IPS-NIHi7 (cell line): Measurements from ENCODE around the gene NPEPPS.
"Not testable (repeated sequence)": the region's sequence is repeated elsewhere in the genome, so short reads cannot be mapped to it uniquely, and the experiment has no call there.

Source experiments
- DNase-seq: peaks from one replicate; pipeline ENCODE4 v3.0.0; 2012; ENCODE audit warnings: mixed read lengths; ENCODE audit errors: extremely low spot score

The NPEPPS gene

DNA sequence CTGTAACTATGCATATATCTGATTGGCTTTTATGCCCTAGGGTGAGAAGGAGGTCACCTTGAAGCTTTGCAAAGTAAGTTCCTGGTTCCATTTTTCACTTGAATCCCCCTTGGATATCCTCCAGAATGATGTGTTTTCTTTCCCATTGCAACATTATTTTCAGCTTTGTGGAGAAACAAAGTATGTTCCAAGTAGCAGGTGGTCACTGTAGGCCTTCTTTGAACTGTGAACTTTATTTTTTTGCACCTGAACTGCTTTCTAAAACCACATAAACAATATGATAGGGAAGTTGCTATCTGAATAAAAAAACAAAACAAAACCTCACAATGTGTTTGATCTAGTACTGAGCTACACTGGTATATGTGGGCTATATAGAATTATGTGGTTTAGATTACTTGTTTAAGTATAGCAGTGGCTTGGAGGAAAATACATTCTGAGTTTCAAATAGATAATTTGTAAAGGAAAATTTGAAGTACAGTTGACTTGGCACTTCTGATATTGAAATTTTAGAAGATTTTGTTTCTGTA is 29.7 kb downstream of the NPEPPS start:
- not testable (repeated sequence) for DNase-seq

DNA sequence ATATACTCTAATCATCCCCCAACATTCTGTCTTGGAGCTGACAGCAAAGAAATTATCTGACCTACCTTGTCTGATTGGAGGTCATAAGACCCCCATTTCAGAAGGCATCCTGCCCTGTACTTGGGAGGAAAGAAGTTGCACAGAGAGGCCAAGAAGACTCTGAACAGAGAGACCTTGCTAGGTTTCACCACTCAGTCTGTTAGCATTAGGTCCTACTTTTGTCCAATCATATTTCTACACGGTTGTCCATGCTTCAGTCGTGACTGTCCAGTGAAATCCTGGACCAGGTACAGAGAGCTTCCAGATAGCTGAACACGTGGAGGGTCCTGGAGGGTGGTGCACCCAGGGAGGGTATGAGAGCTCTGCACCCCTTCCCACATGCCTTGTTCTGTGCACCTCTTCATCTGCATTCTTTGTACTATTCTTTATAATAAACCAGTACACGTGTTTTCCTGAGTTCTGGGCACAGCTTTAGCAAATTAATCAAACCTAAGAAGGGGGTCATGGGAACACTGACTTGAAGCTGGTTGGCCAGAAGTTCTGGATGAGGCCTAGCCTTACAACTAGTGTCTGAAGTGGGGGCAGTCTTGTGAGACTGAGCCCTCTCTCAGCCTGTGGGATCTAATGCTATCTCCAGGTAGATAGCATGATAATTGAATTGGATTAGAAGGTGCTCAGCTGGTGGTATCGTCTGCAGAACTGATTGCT is 30.9 kb downstream of the NPEPPS start:
- not testable (repeated sequence) for DNase-seq

DNA sequence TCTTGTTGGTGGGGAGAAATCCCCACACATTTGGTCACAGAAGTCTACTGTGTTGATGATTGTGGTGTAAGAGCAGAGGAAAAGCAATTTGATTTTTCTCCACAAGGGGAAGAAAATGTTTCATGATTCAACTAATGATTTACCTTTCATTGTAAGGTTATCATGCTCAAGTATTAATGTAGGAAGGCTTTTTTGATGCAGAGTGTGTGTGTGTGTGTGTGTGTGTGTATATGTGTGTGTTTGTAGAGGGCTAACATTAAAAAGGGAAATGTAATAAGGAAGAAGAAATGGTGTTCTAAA is 31.4 kb downstream of the NPEPPS start:
- not testable (repeated sequence) for DNase-seq

DNA sequence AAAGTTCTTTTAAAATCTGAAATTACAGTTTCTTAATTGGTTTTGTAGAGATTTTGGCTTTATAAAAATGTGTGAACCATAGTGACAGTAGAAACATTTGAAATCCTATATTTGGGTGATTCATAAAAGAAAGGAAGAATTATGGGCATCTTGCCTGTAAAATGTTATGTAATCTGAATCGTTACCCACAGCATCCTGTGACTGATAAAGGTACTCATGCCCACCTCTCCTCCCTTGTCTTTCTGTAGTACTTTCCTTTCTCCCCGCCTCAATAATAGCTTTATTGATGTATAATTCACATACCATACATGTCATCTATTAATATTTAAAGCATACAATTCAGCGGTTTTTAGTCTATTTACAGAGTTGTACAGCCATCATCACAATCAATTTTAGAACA is 36.4 kb downstream of the NPEPPS start:
- not testable (repeated sequence) for DNase-seq

DNA sequence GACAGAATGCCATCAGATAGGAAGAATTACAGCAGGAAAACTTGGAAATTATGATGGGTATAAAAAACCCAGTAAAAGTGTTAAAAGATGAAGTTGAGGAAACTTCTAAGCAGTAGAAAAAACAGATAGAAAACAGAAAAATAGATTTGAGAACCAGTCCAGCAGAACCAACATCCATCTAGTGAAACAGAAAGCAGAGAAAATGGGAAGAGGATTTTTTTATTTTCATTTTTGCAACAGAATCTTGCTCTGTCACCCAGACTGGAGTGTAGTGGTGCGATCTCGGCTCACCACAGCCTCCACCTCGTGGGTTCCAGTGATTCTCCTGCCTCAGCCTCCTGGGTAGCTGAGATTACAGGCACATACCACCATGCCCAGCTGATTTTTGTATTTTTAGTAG is 41.7 kb downstream of the NPEPPS start:
- DNase-seq, result not testable (repeated sequence)

DNA sequence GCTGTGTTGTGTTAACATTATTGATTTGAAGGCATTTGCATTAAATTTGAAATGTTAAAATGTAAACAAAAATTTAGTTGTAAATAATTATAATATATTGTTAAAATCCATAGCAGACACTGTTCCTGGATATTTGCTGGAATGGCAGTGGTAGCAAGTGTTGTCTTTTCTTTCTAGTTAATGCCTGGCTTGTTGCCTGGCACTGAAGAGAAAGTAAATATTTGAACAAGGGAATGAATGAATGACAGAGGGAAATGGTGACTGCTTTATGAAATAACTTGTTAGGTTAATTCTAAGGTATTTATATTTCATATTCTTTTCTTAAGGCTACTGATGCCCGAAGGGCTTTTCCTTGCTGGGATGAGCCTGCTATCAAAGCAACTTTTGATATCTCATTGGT is 51.5 kb downstream of the NPEPPS start:
- DNase-seq, result not testable (repeated sequence)

DNA sequence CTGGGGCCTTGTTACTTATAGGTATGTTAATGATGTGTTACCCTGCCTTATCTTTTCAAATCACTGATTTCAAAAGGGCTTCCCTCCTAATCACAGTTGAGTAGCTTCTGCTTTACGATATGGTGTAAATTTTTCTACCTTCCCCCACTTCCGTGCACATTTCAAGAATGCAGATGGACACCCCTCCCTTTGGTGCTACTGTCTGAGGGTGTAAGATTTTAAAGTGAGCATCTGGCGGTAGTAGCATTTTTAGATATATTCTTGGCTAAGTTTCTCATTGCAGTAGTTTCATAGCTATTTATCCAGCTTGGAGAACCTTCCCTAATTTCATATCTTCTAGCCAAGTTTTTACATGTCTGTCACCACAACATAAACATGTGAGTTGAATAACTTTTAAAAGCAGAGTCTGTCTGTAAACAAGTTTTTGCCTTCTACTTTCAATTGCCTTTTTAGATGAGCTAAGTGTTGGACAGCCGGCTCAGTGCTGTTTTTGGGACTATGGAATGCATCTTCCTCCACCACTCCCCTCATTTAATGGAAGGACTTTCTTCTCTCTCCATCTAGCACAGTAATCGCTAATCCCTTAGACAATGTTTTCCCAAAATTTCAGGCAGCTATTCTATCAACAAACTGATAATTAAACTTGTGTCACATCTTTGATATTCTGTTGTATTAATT is 55.6 kb downstream of the NPEPPS start:
- not testable (repeated sequence) for DNase-seq

DNA sequence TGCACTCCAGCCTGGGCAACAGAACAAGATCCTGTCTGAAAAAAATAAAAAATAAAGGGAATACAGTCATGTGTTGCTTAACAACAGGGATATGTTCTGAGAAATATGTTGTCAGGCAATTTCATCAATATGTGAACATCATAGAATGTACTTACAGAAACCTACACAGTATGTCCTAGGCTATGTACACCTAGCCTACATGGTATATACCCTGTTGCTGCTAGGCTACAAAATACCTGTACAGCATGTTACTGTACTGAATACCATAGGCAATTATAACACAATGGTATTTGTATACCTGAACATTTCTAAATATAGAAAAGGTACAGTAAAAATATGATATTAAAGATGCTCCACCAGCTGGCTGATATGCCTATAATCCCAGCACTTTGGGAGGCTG is 62.6 kb downstream of the NPEPPS start:
- not testable (repeated sequence) for DNase-seq

DNA sequence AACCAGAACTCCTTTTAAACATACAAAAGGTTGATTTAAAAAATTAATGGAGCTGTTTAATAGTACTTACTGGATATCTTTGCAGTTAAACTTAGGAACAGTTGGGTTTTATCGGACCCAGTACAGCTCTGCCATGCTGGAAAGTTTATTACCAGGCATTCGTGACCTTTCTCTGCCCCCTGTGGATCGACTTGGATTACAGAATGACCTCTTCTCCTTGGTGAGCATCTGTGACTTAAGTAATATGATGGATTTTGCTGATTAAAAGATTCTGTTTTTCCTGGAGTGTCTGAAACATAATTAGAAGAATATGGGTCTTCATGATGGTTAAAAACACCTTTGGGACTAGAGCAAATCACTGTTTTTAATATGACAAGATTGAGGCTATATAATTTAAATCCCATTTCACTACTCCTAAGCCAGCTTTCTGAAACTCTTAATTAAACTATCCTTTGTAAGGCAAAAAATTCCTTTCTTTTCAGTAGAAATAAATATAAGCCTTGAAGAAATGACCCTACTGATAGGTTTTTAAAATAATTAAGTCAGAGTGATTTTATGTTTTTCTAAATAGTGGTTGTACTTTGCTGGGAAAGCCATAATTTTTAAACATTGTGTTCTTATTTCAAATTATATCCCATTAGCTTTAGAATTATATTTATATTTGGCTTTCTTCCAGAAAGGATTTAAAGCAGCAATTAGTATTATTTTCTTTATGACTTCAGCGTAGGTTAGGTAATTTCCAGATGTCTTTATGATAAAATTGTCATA is 73.1 kb downstream of the NPEPPS start:
- DNase-seq, result no peak

DNA sequence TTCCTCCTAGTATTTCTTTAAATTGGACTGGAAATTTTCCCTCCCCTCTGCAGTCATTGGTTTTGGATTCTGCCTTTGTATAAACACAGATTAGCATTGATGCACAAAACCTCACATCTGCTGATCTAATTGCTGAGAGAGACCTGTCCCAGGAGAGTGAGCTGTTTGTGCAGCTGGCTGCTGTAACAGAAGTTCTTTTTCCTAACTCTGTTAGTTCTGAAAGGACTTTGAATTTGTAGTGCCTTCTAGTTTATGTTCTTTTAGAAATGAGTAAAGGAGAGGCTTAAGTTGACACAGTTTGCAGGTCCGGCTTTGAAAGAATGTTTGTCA is 73.7 kb downstream of the NPEPPS start:
- no peak for DNase-seq

DNA sequence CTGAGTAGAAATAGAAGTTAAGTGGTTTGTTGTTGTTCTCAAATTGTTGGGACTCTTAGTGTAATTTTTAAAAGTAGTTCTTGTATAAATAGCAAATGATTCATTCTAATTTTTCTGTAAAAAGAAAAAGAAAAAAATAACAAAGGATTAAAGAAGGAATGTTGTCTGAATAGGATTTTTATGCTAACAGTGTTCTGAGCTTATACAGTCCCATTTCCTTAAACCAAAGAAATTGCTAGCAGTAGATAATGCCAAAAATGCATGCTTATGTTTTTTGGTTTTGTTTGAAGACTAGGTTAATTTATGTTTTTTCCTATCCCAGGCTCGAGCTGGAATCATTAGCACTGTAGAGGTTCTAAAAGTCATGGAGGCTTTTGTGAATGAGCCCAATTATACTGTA is 74.1 kb downstream of the NPEPPS start:
- no peak for DNase-seq

DNA sequence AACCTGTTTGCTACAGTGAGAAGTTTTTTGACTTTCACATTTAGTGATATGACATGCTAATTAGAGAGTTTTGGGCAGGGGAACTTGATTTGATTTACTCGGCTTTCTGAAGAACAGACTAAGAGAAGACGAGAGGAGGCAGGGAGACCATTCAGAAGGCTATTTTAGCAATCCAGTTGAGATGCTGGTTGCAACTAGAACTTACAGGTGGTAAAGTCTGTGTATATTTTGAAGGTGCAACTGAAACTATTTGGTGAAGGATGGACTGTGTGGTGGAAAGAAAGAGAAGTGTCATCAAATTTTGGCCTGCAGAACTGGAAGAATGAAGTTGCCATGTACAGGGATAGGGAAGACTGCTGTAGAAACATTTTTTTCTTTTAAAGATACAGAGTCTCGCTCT is 76.6 kb downstream of the NPEPPS start:
- DNase-seq, result no peak

DNA sequence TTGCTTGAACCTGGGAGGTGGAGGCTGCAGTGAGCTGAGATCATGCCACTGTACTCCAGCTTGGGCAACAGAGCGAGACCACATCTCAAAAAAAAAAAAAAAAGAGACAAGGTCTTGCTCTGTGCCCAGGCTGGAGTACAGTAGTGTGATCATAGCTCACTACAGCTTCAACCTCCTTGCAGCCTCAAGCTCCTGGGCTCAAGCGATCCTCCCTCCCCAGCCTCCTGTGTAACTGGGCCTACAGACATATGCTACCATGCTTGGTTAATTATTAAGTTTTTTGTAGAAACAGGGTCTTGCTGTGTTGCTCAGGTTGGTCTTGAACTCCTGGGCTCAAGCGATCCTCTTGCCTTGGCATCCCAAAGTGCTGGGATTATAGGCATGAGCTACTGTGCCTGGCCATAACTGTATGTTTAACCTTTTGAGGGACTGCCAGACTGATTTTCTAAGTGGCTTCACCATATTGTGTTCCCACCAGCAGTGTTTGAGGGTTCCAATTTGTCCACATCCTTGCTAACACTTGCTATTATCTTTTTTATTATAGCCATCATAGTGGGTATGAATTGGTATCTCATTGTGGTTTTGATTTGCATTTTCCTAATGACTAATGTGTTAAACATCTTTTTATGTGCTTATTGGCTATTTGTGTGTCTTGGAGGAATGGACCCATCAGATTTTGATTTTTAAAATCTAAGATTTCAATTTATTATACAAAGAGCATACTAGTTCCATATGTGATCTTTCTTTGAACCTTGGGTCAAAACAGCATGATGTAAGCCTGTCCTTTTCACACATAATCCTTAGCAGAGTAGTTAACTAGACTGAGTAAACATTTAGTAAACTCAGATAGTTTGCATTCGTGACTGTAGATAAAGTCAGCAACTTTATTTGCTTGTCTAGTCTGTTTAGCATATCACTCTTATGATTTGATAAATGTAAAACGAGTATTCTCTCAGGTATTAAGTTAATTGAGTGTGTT is 80.8 kb downstream of the NPEPPS start:
- no peak for DNase-seq

DNA sequence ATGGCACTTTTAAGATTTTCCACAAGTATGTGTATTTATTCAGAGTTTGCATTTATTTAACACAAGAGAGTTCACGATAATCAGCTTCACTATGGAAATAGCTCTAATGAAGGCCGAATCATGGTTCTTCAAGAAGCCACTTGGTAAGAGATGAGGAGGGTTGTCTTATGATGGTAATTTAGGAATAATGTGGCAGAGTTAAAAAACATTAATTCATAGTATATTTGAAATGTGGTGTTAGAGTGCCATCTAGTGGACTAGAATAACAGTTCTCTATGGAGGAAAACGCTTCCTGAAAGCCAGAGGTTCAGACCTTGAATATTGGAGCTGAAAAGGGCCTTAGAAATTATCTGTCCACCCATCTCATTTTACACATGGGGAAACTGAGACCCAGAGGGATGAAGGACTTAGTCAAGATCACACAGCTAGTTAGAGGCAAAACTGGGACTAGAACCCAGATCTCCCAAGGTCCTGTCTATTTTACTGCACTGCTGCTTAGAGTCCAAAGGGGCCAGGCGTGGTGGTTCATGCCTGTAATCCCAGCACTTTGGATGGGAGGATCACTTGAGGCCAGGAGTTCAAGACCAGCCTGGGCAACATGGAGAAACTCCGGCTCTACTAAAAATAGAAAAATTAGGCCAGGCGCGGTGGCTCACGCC is 85.0 kb downstream of the NPEPPS start:
- peak; percentile 32 for DNase-seq

DNA sequence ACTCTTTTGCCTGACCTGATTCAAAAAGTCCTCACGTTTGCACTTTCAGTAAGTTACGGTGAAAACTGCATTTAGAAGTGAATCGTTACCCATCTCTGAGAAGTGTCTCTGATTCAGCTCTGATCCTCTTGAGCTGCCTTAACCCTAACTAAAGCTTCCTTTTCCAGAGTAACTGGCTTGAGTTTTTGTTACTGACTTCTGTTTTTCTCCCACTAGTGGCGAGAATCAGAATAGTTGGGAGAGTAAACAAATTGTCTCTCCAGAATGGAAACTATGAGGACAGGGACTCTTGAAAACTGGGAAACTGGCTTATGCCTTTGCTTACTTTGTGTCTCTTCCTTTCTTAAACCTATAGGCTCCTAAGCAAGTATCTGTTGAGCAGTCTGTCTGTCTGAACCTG is 87.5 kb downstream of the NPEPPS start:
- peak; percentile 18 for DNase-seq

DNA sequence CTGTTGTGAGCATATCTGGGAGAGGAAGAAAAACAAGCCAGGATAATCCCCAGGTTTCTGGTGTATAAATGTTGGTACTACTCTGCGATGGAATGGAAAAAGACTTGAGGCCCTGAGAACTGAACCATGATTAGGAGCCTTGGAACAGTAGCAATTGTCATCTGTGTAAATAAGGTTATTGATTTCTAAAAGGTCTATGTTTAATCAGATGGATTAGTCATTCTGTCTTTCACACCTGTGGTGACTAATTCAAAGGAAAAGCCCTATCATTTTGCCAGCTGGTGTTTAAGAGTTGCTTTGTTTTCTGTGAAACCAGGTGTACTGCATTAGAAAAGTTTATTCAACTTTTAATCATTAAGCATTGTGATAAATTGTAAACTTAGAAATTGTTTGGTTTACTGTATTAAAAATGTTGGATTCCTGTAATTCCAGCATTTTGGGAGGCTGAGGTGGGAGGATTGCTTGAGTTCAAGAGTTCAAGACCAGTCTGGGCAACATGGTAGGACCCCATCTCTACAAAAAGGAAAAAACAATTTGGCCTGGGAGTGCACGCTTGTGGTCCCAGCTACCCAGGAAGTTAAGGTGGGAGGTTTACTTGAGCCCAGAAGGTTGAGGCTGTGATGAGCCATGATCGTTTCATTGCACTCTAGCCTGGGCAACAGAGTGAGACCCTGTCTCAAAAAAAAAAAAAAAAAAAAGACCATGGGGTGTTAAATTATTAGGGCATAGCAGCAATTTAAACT is 89.8 kb downstream of the NPEPPS start:
- DNase-seq, result no peak

DNA sequence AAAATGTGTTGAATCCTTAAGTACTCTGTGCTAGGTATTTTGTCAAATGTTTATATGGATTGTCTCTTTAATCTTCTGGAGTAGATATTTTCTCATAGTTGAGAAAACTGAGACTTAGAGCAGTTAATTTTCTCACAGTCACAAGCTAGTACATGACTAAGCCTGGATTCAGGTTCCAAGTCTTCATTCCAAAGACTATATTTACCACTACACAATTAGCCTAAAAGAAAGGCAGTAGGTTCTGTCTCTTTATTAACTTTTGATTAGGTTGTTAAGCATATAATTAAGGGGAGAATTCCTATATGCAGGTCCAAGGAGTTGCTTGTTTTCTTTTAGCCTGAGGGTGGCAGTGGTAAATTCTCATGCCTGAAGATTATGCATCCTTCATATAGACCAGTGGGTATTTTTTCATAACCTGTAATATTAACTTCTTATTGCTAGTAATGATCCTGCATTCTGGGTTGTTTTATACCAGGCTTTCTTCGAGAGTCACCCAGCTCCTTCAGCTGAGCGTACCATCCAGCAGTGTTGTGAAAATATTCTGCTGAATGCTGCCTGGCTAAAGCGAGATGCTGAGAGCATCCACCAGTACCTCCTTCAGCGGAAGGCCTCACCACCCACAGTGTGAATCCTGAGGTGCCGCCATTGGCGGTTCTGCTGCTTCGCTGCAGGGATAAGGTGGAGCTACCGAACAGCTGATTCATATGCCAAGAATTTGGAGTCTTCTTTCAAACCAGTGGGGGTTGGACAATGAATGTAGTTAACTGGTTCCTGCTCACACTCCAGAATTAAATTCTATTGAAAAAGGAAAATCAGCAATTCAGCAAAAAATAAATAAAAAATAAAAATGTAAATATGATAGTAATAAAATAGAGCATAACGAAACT is 90.6 kb downstream of the NPEPPS start:
- DNase-seq, result peak; percentile 76

DNA sequence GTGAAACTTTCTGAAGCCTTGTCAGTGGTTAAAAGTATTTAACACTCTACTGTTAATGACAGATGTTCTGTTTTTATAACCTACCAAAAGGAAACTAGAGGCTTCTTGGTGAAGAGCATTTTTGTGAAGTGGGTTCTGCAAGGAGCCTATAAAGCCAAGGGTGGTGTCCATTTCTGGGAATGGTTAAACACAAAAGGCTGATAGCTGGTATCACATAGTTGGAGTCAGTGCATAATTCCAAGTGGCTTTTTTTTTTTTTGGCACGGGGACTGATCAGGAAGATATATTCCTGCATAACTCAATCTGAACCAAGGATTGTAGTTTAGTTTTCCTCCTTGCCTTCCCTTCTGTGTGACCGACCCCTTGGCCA is 91.3 kb downstream of the NPEPPS start:
- no peak for DNase-seq

DNA sequence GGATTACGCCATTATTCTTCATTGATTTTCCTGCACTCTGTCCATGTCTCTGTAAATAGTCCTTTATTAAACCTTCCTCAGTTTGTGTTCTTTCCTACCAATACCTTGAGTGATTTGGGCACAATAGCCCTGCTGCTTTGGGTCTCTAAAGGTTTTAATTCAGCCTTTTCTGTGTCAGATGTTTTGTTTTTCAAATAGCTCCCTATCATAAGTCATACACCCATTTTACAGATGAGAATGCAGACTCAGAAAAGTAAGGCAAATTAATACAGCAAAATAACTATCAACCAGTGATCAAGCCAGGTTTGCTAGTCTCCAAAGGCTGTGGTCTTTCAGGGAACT is 93.8 kb downstream of the NPEPPS start:
- no peak for DNase-seq
